D721Med (cell line): ENCODE data around the gene FCHO1.

Experiments used
- DNase-seq: peaks from one replicate; pipeline ENCODE4 v3.0.0; 2011; ENCODE audit warnings: low spot score; ENCODE audit not compliant: insufficient read length
- FAIRE-seq: peaks from 2 replicates; lab custom pipeline; 2011; peaks lifted over from hg19 to GRCh38; lab: Jason Lieb, UNC
- TF ChIP-seq, protein P1 (sequence below): IDR thresholded peaks from 2 replicates; pipeline ENCODE4 v1.5.1; 2012; ENCODE audit warnings: mild to moderate bottlenecking, control low read depth; ENCODE audit not compliant: insufficient read depth; ENCODE audit errors: missing control alignments

The FCHO1 gene

GRCh38 chr19:17817668-17818363, 66.5 kb downstream of the FCHO1 start:
- TF ChIP-seq, protein P1, sequence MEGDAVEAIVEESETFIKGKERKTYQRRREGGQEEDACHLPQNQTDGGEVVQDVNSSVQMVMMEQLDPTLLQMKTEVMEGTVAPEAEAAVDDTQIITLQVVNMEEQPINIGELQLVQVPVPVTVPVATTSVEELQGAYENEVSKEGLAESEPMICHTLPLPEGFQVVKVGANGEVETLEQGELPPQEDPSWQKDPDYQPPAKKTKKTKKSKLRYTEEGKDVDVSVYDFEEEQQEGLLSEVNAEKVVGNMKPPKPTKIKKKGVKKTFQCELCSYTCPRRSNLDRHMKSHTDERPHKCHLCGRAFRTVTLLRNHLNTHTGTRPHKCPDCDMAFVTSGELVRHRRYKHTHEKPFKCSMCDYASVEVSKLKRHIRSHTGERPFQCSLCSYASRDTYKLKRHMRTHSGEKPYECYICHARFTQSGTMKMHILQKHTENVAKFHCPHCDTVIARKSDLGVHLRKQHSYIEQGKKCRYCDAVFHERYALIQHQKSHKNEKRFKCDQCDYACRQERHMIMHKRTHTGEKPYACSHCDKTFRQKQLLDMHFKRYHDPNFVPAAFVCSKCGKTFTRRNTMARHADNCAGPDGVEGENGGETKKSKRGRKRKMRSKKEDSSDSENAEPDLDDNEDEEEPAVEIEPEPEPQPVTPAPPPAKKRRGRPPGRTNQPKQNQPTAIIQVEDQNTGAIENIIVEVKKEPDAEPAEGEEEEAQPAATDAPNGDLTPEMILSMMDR = no peak
- no peak for DNase-seq
- no peak for FAIRE-seq

DNA sequence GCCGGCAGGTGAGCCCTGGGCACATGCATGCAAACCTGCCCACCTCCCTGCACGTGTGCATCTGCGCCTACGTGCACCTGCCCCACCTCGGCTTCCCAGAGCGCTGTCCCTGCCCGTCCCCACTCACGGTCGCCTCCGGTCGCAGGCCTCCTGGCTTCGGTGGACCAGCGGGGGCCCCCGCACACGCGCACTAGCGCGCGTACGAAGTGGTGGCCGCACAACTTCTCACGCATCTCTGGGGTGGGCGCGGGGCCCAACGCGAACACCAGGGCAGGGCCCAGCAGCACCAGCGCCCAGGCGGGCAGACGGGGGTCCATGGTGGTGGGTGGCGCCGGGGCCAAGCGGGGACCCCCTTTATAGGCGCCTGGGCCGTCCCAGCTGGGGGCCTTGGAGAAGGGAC, 69.9 kb downstream of the FCHO1 start, which contains the start of gene INSL3:
Gene INSL3, minus strand, starts transcription at position 330 of the 400 bp plus-strand sequence. Its CDS starts 13 bp downstream, at position 317.
- TF ChIP-seq, protein P1 = no peak
- FAIRE-seq = no peak
- DNase-seq = no peak

- FAIRE-seq = no peak
- TF ChIP-seq, protein P1 = no peak
These were observed 73.1 kb downstream of the FCHO1 start for GRCh38 chr19:17824339-17824738.

DNA sequence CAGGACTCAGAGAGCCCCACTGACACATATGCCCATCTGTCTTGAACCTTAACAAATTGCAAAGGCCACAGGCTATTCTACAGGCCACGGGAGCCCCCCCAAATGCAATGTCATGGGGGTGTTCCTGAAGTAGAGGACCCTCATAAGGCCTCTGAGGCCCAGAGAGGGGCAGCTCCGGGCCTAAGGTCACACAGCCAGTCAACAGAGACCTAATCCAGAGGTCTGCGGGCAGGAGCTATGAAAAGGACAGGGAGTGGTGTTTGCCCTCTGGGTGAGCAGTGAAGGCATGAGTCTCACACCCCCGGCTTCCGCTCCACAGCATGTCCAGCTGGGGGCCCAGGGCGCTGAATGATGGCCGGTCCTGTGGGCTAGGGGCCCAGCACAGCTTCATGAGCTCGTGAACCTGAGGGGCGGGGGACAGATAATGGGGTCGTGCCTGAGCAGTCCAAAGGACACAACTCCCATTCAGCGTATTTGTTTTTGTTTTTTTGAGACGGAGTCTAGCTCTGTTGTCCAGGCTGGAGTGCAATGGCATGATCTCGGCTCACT, 75.3 kb downstream of the FCHO1 start:
- TF ChIP-seq, protein P1 = no peak
- FAIRE-seq (no peak), DNase-seq (no peak)

More at GRCh38 chr19:17824339-17824738, 73.1 kb downstream of the FCHO1 start:
- no peak for DNase-seq

DNA sequence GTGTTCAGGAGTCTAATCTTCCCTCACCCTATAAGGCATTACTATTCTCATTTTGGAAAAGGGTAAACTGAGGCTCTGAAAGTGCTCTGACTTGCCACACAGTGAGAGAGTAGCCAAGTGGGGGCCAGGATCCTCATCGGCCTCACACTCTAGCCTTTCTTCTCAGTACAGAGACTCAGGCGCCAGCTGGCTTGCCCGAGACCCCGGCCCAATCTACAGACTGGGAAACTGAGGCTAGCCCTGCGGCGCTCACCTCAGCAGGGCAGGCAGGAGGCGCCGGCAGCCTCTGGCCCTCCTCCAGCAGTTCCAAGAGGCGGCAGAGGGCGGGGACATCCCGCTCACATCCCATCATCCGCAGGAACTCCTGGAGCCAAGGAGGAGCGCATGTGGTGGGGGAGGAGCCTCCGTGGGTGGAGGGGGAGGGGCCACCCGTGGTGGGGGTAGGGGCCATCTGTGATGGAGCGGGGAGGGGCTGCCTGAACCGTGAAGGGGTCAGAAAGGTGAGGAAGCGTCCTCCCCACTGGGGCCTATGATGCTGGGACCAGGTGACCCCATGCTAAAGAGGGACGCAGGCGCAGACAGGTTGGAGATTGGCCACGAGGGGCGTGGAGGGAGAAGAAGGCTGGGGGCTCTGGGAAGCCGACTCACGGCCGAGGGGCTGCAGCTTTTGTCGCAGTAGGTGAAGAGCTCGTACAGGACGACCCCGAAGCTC, 78.7 kb downstream of the FCHO1 start:
- DNase-seq (peak; percentile 91), FAIRE-seq (no peak)
- TF ChIP-seq, protein P1 = no peak

DNA sequence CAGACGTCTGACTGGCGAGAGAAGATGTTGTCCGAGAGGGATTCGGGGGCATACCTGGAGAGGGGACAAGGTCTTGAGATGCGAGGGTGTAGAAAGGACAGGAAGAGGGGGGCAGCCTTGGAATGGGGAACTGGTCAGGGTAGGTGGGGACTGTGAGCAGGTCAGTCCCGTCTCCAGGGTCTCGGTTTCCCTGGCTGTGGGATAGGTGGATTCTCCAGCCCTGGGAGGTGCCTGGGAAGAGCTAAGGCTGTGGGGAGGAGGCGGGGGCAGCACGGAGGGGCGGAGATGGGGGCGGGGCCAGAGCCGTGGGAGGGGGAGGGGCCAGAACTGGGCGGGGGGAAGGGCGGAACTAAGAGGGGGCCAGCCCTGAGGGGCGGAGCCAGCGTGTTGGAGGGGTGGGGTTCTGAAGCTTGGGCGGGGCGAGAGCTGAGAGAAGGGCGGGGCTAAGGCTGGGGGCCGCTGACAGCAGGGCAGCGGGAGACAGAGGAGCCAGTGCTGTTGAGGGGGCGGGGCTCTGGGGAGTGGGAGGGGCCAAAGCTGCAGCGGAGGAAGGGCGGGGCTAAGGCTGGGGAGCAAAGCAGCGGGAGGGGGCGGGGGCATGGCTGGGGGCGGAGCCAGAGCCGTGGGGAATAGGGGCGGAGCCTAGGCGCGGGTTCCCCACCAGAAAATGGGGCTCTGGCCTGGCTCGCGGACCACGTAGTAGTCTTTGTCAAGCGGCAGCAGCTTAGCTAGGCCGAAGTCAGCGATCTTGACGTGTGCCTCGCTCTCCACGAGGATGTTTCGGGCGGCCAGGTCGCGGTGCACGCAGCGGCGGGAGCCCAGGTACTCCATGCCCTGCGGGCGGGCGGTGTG, 79.5 kb downstream of the FCHO1 start:
- no peak for FAIRE-seq
- peak; percentile 75 for DNase-seq
- TF ChIP-seq, protein P1 = no peak
